Measurements from ENCODE around the gene HDAC4. TPM values are rescaled to one million over a fixed set of nuclear protein-coding genes. Genes with fewer than 3 reads are reported as not detected.

Gene HDAC4
- total RNA-seq, 1 donor from 2014 or later: 39.0 TPM

DNA sequence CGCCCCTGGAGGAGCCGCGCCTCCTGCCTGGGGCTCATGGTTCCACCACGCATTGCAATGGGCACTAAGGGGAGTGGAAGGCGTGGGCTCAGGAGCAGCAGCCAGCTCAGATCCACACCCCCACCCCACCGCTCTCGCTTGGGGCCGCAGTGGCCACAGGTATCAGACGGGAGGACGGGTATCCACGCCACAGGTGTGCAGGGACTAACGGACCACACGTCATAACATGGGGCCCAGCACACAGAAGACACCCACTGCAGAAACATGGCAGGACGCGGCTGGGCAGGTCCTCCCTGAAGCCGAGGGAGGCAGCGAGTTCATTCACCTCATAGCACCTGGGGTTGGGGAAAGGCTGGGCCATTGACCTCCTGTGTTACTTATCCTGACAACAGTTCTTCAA lies 13.0 kb downstream of the HDAC4 start:
- Mint-ChIP-seq H3K27me3 (no peaks in the 10 kb centered on the region), H3K9me3 (no peaks in the 10 kb centered on the region), H3K4me1 (ENCODE audit: unreplicated experiment) (no peaks in the 10 kb centered on the region), H3K36me3 (peaks cover 12% of the 10 kb centered on the region), H3K27ac (no peak overlapping the region), H3K4me3 (no peak overlapping the region)
- DNase-seq (ENCODE audit: extremely low spot score, unreplicated experiment): no peak
- TF ChIP-seq, protein P1, sequence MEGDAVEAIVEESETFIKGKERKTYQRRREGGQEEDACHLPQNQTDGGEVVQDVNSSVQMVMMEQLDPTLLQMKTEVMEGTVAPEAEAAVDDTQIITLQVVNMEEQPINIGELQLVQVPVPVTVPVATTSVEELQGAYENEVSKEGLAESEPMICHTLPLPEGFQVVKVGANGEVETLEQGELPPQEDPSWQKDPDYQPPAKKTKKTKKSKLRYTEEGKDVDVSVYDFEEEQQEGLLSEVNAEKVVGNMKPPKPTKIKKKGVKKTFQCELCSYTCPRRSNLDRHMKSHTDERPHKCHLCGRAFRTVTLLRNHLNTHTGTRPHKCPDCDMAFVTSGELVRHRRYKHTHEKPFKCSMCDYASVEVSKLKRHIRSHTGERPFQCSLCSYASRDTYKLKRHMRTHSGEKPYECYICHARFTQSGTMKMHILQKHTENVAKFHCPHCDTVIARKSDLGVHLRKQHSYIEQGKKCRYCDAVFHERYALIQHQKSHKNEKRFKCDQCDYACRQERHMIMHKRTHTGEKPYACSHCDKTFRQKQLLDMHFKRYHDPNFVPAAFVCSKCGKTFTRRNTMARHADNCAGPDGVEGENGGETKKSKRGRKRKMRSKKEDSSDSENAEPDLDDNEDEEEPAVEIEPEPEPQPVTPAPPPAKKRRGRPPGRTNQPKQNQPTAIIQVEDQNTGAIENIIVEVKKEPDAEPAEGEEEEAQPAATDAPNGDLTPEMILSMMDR (conservative IDR thresholded peaks at IDR 0.05): no peak

DNA sequence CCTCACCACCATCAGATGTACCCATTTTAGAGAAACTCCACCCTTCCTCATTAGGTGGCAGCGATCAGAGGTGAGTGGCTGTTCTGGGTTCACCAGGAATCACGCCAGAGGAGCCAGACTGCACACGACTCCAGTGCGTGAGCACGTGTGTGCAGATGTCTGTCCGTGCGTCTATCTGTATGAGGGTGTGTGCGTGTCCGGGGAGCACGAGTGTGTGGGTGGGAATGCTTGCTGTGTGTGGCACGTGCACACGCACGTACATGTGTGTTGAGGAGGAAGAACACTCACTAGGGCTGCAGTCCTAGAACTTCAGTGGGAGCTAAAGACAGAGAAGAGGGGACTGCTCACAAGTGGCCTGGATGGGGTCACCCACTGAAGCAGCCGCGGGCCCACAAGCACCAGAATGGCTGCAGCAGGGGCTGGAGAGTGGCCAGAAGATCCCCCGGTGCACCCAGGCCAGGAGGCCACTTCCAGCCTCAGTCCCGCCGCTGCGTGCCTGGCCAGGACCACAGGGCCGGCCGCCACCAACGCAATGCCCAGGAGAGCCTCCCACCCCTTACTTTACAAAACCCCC lies 13.9 kb downstream of the HDAC4 start:
- H3K4me1 Mint-ChIP-seq (ENCODE audit: unreplicated experiment): peaks cover 5% of the 10 kb centered on the region

DNA sequence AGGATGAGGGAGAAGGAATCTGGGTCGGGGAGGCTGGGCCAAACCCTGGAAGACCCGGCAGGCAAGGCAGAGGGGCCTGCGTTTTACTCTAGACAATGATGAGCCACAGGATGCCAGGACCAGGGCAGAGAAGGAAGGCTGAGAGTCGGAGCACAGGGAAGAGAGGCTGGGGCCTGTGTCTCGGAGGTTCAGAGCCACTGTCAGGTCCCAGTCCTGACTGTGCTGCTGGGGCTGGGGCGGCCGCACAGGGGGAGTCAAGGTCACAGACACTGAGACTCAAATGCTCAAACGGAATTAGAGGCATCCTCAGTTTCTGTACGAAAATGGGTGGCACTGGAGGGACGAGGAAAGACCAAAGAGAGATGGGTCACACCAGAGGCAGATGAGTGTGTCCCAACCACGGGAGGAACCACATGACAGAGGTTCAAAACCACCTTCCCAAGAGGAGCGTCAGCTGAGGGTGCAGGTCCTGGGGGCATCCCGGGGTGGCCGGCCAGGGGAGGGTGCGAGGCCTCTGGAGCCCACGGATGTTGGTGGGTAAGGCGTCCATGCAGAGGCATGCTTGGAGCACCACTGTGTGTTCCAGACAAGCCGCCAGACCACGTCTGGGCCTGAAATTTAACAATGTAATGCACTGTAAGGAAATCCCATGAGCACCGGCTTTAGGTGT lies 14.7 kb downstream of the HDAC4 start:
- Mint-ChIP-seq H3K27ac (peak overlapping the region; percentile 29), H3K4me3 (no peak overlapping the region), H3K27me3 (no peaks in the 10 kb centered on the region), H3K36me3 (peaks cover 14% of the 10 kb centered on the region), H3K9me3 (no peaks in the 10 kb centered on the region), H3K4me1 (ENCODE audit: unreplicated experiment) (peaks cover 13% of the 10 kb centered on the region)
- TF ChIP-seq, protein P1 (conservative IDR thresholded peaks at IDR 0.05): no peak
- DNase-seq (ENCODE audit: extremely low spot score, unreplicated experiment): no peak

More for the DNA sequence above, 13.9 kb downstream of the HDAC4 start:
- DNase-seq (ENCODE audit: extremely low spot score, unreplicated experiment): no peak
- Mint-ChIP-seq H3K27ac (peak overlapping the region; percentile 29), H3K27me3 (no peaks in the 10 kb centered on the region), H3K9me3 (no peaks in the 10 kb centered on the region), H3K36me3 (peaks cover 12% of the 10 kb centered on the region), H3K4me3 (no peak overlapping the region)
- TF ChIP-seq, protein P1 (conservative IDR thresholded peaks at IDR 0.05): no peak

DNA sequence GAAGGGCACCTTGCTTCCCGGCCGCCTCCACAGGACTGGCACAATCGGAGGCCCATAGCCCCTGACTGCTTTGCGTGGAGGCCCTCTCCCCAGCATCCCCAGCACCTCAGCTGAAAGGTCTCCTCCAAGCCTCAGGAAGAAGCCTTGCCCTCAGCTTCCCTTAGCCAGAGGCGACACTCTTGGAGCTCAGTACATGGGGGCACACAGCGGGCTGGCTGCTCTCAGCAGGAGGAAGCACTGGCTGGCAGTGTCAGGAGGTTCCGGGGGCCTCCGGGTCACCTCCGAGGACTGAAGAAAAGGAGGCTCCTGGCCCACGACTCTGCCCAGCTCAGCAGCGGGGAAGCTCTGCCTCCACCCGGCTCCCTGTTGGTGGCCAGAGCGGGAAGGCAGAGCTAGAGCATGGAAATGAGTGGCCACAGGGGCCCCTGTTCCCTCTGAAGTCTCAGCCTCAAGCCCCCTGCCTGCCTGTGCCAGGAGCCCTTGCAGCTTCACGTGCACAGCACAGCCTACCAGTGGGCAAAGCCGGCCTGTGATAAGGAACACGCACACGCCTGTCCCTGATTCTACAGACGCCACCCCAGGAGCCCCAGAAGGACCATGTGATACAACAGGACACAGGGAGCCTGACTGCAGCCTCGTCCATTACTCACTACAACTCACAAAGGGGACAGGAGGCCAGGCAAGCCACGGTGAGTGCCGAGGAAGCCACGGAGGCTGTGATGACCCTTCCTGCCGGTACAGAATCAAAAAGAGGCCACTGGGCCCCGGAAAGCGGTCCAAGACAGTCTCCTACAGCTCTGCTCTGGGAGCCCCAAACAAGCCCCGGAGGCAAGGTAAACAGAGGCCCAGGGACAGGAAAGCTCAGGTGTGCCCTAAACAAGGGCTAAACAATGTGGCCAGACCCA lies 15.5 kb downstream of the HDAC4 start:
- H3K4me3 Mint-ChIP-seq: no peak overlapping the region
- H3K36me3 Mint-ChIP-seq: peaks cover 19% of the 10 kb centered on the region
- no peaks in the 10 kb centered on the region for H3K9me3 Mint-ChIP-seq
- H3K4me1 Mint-ChIP-seq (ENCODE audit: unreplicated experiment): peaks cover 18% of the 10 kb centered on the region
- H3K27ac Mint-ChIP-seq: no peak overlapping the region
- TF ChIP-seq, protein P1 (conservative IDR thresholded peaks at IDR 0.05): no peak
- H3K27me3 Mint-ChIP-seq: no peaks in the 10 kb centered on the region
- DNase-seq (ENCODE audit: extremely low spot score, unreplicated experiment): no peak

DNA sequence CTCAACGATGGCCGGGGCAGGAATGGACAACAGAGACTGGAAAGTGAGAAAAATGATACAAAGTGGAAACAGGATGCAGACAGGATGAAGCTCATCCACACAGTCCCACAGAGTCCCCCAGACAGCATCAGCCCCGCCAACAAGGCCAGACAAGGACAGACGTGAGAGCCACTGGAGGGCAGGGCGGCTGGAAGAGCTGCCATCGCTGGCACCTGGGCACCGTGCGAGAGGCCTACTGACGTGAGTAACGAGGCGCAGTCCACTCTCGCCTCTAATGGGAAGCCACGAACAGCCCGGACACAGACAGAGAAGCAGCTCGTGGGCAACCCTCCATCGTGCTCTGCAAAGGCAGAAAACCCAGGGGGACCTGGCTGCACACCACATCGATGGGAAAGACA lies 17.1 kb downstream of the HDAC4 start:
- Mint-ChIP-seq H3K27ac (no peak overlapping the region), H3K9me3 (no peaks in the 10 kb centered on the region), H3K4me3 (no peak overlapping the region), H3K4me1 (ENCODE audit: unreplicated experiment) (peaks cover 18% of the 10 kb centered on the region), H3K36me3 (peaks cover 15% of the 10 kb centered on the region), H3K27me3 (no peaks in the 10 kb centered on the region)
- TF ChIP-seq, protein P1 (conservative IDR thresholded peaks at IDR 0.05): no peak
- no peak for DNase-seq (ENCODE audit: extremely low spot score, unreplicated experiment)

All from type B pancreatic cell (in vitro differentiated cells).